HG03196 (cell line): ENCODE measurements around the gene GEMIN8.
A peak's percentile ranks its signal among the peaks of the same experiment; 100 is the strongest.

Experiments
- ATAC-seq: cut with Tn5 transposase; IDR thresholded peaks from one replicate; pipeline ENCODE4 v1.9.1; 2021; ENCODE audit not compliant: unreplicated experiment

Gene GEMIN8

GRCh38 chrX:14029425-14030173 is at the start of gene GEMIN8:
GEMIN8 (minus strand) TSS chrX:14029892; CDS start chrX:14021478, 8,414 bp downstream.
- peak; percentile 78 for ATAC-seq

GRCh38 chrX:14076639-14077038 is 46.9 kb upstream of the GEMIN8 start:
- ATAC-seq, result no peak

GRCh38 chrX:14073556-14073955 is 43.9 kb upstream of the GEMIN8 start:
- no peak for ATAC-seq

- no peak for ATAC-seq
Measured at GRCh38 chrX:14073071-14073470, 43.4 kb upstream of the GEMIN8 start.

- no peak for ATAC-seq
Measured at GRCh38 chrX:14065800-14066199, 36.1 kb upstream of the GEMIN8 start.

- ATAC-seq, result no peak
Measured at GRCh38 chrX:14064626-14065432, 35.1 kb upstream of the GEMIN8 start.

- ATAC-seq, result no peak
Measured at GRCh38 chrX:14062524-14062923, 32.8 kb upstream of the GEMIN8 start.

GRCh38 chrX:14056206-14056605 is 26.5 kb upstream of the GEMIN8 start:
- ATAC-seq, result no peak

GRCh38 chrX:14051416-14051815 is 21.7 kb upstream of the GEMIN8 start:
- no peak for ATAC-seq

- no peak for ATAC-seq
Measured at GRCh38 chrX:14050709-14051108, 21.0 kb upstream of the GEMIN8 start.

- no peak for ATAC-seq
Measured at GRCh38 chrX:14043209-14043608, 13.5 kb upstream of the GEMIN8 start.

- ATAC-seq, result peak; percentile 76
Measured at GRCh38 chrX:14039344-14039743, 9.7 kb upstream of the GEMIN8 start.

- ATAC-seq, result no peak
Measured at GRCh38 chrX:14038375-14039085, 8.8 kb upstream of the GEMIN8 start.

- no peak for ATAC-seq
Measured at GRCh38 chrX:14032406-14032805, 2.7 kb upstream of the GEMIN8 start.

GRCh38 chrX:14030174-14030530 is 460 bp upstream of the GEMIN8 start:
- ATAC-seq, result no peak

- ATAC-seq, result no peak
Measured at GRCh38 chrX:14029039-14029424, 660 bp downstream of the GEMIN8 start.

GRCh38 chrX:14028473-14028872 is 1.2 kb downstream of the GEMIN8 start:
- ATAC-seq, result no peak

GRCh38 chrX:14027511-14028019 is 2.1 kb downstream of the GEMIN8 start:
- ATAC-seq, result peak; percentile 46

- no peak for ATAC-seq
Measured at GRCh38 chrX:14027036-14027435, 2.7 kb downstream of the GEMIN8 start.

GRCh38 chrX:14026121-14026520 is 3.6 kb downstream of the GEMIN8 start:
- ATAC-seq, result no peak

GRCh38 chrX:14022019-14022418 is 7.7 kb downstream of the GEMIN8 start:
- no peak for ATAC-seq

GRCh38 chrX:14017399-14017798 is 12.3 kb downstream of the GEMIN8 start:
- no peak for ATAC-seq
